ENCODE results near the gene LOC101059915.

The LOC101059915 gene

GRCh38 chrX:71667328-71668247, at the start of gene LOC101059915:
TSS of gene LOC101059915 (plus strand) at chrX:71667546.
- no peak for TF ChIP-seq YY1 (IDR thresholded peaks at IDR 0.05; ENCODE audit: insufficient read depth, insufficient read length)
- H3K36me3 ChIP-seq (ENCODE audit: insufficient read depth, insufficient read length, low read length) = no peaks in the 10 kb centered on the region
- H3K9me3 ChIP-seq (ENCODE audit: insufficient read depth, low read length) = no peaks in the 10 kb centered on the region; the same call in 1 of the 2 replicates
- H3K9ac ChIP-seq (ENCODE audit: insufficient read length, low read depth) = no peak within 1 kb of the TSS
- peaks cover 4% of the 10 kb centered on the region for H3K4me1 ChIP-seq (ENCODE audit: insufficient read depth, insufficient read length)
- no peak for DNase-seq (ENCODE audit: low read depth, low spot score)
- H3K4me3 ChIP-seq (ENCODE audit: insufficient read length, low read depth) = no peak within 1 kb of the TSS
- H3K27me3 ChIP-seq (ENCODE audit: insufficient read depth, insufficient read length) = peaks cover 5% of the 10 kb centered on the region

GRCh38 chrX:71617742-71618141, 49.6 kb upstream of the LOC101059915 start:
- no peak for TF ChIP-seq ZNF274 (IDR thresholded peaks at IDR 0.05; ENCODE audit: low read depth, low read length)
- TF ChIP-seq YY1 (IDR thresholded peaks at IDR 0.05; ENCODE audit: insufficient read depth, insufficient read length) = no peak
- TF ChIP-seq SUZ12 (IDR thresholded peaks at IDR 0.05; ENCODE audit: extremely low read depth, insufficient read depth, insufficient read length) = no peak
- H3K27me3 ChIP-seq (ENCODE audit: insufficient read depth, insufficient read length) = no peaks in the 10 kb centered on the region
- H3K4me3 ChIP-seq (ENCODE audit: insufficient read length, low read depth) = no peak overlapping the region
- no peak for DNase-seq (ENCODE audit: low read depth, low spot score)
- H3K9ac ChIP-seq (ENCODE audit: insufficient read length, low read depth) = no peak overlapping the region
- peaks cover 5% of the 10 kb centered on the region for H3K4me1 ChIP-seq (ENCODE audit: insufficient read depth, insufficient read length)
- H3K9me3 ChIP-seq (ENCODE audit: insufficient read depth, low read length) = no peaks in the 10 kb centered on the region
- peaks cover 1% of the 10 kb centered on the region for H3K36me3 ChIP-seq (ENCODE audit: insufficient read depth, insufficient read length, low read length)

- H3K4me1 ChIP-seq (ENCODE audit: insufficient read depth, insufficient read length) = peaks cover 8% of the 10 kb centered on the region
- H3K36me3 ChIP-seq (ENCODE audit: insufficient read depth, insufficient read length, low read length) = no peaks in the 10 kb centered on the region
- DNase-seq (ENCODE audit: low read depth, low spot score) = no peak
- no peaks in the 10 kb centered on the region for H3K27me3 ChIP-seq (ENCODE audit: insufficient read depth, insufficient read length)
- H3K9ac ChIP-seq (ENCODE audit: insufficient read length, low read depth) = no peak within 1 kb of the TSS
- TF ChIP-seq ZNF274 (IDR thresholded peaks at IDR 0.05; ENCODE audit: low read depth, low read length) (no peak), SUZ12 (IDR thresholded peaks at IDR 0.05; ENCODE audit: extremely low read depth, insufficient read depth, insufficient read length) (no peak), YY1 (IDR thresholded peaks at IDR 0.05; ENCODE audit: insufficient read depth, insufficient read length) (no peak)
- H3K4me3 ChIP-seq (ENCODE audit: insufficient read length, low read depth) = no peak within 1 kb of the TSS
- no peaks in the 10 kb centered on the region for H3K9me3 ChIP-seq (ENCODE audit: insufficient read depth, low read length)
These were observed 49.0 kb upstream of the LOC101059915 start, which contains the start of gene CXCR3 for GRCh38 chrX:71618303-71618721. TSS of gene CXCR3 (minus strand) at chrX:71618511. CDS start at chrX:71618449, 62 bp downstream.

- no peaks in the 10 kb centered on the region for H3K36me3 ChIP-seq (ENCODE audit: insufficient read depth, insufficient read length, low read length)
- H3K9ac ChIP-seq (ENCODE audit: insufficient read length, low read depth) = no peak overlapping the region
- H3K27me3 ChIP-seq (ENCODE audit: insufficient read depth, insufficient read length) = no peaks in the 10 kb centered on the region
- H3K4me1 ChIP-seq (ENCODE audit: insufficient read depth, insufficient read length) = peaks cover 8% of the 10 kb centered on the region
- no peak for TF ChIP-seq ZNF274 (IDR thresholded peaks at IDR 0.05; ENCODE audit: low read depth, low read length)
- TF ChIP-seq YY1 (IDR thresholded peaks at IDR 0.05; ENCODE audit: insufficient read depth, insufficient read length) = no peak
- TF ChIP-seq SUZ12 (IDR thresholded peaks at IDR 0.05; ENCODE audit: extremely low read depth, insufficient read depth, insufficient read length) = no peak
- no peaks in the 10 kb centered on the region for H3K9me3 ChIP-seq (ENCODE audit: insufficient read depth, low read length)
- no peak overlapping the region for H3K4me3 ChIP-seq (ENCODE audit: insufficient read length, low read depth)
- no peak for DNase-seq (ENCODE audit: low read depth, low spot score)
These were observed 48.6 kb upstream of the LOC101059915 start for GRCh38 chrX:71618787-71619186.

GRCh38 chrX:71619193-71619592, 48.2 kb upstream of the LOC101059915 start:
- Histone ChIP-seq H3K9me3 (ENCODE audit: insufficient read depth, low read length) (no peaks in the 10 kb centered on the region), H3K4me3 (ENCODE audit: insufficient read length, low read depth) (no peak overlapping the region), H3K9ac (ENCODE audit: insufficient read length, low read depth) (no peak overlapping the region), H3K27me3 (ENCODE audit: insufficient read depth, insufficient read length) (no peaks in the 10 kb centered on the region), H3K36me3 (ENCODE audit: insufficient read depth, insufficient read length, low read length) (no peaks in the 10 kb centered on the region), H3K4me1 (ENCODE audit: insufficient read depth, insufficient read length) (peaks cover 8% of the 10 kb centered on the region)
- DNase-seq (ENCODE audit: low read depth, low spot score) = no peak
- no peak for TF ChIP-seq SUZ12 (IDR thresholded peaks at IDR 0.05; ENCODE audit: extremely low read depth, insufficient read depth, insufficient read length)
- TF ChIP-seq ZNF274 (IDR thresholded peaks at IDR 0.05; ENCODE audit: low read depth, low read length) = no peak
- TF ChIP-seq YY1 (IDR thresholded peaks at IDR 0.05; ENCODE audit: insufficient read depth, insufficient read length) = no peak

GRCh38 chrX:71619986-71620385, 47.4 kb upstream of the LOC101059915 start:
- Histone ChIP-seq H3K4me3 (ENCODE audit: insufficient read length, low read depth) (no peak overlapping the region), H3K27me3 (ENCODE audit: insufficient read depth, insufficient read length) (no peaks in the 10 kb centered on the region), H3K36me3 (ENCODE audit: insufficient read depth, insufficient read length, low read length) (no peaks in the 10 kb centered on the region), H3K9me3 (ENCODE audit: insufficient read depth, low read length) (no peaks in the 10 kb centered on the region), H3K4me1 (ENCODE audit: insufficient read depth, insufficient read length) (peaks cover 8% of the 10 kb centered on the region), H3K9ac (ENCODE audit: insufficient read length, low read depth) (no peak overlapping the region)
- no peak for TF ChIP-seq YY1 (IDR thresholded peaks at IDR 0.05; ENCODE audit: insufficient read depth, insufficient read length)
- TF ChIP-seq SUZ12 (IDR thresholded peaks at IDR 0.05; ENCODE audit: extremely low read depth, insufficient read depth, insufficient read length) = no peak
- TF ChIP-seq ZNF274 (IDR thresholded peaks at IDR 0.05; ENCODE audit: low read depth, low read length) = no peak
- no peak for DNase-seq (ENCODE audit: low read depth, low spot score)

GRCh38 chrX:71621603-71622002, 45.7 kb upstream of the LOC101059915 start:
- Histone ChIP-seq H3K9ac (ENCODE audit: insufficient read length, low read depth) (no peak overlapping the region), H3K4me1 (ENCODE audit: insufficient read depth, insufficient read length) (peaks cover 8% of the 10 kb centered on the region), H3K27me3 (ENCODE audit: insufficient read depth, insufficient read length) (no peaks in the 10 kb centered on the region), H3K4me3 (ENCODE audit: insufficient read length, low read depth) (no peak overlapping the region), H3K9me3 (ENCODE audit: insufficient read depth, low read length) (no peaks in the 10 kb centered on the region), H3K36me3 (ENCODE audit: insufficient read depth, insufficient read length, low read length) (no peaks in the 10 kb centered on the region)
- DNase-seq (ENCODE audit: low read depth, low spot score) = no peak
- no peak for TF ChIP-seq YY1 (IDR thresholded peaks at IDR 0.05; ENCODE audit: insufficient read depth, insufficient read length)
- no peak for TF ChIP-seq ZNF274 (IDR thresholded peaks at IDR 0.05; ENCODE audit: low read depth, low read length)
- TF ChIP-seq SUZ12 (IDR thresholded peaks at IDR 0.05; ENCODE audit: extremely low read depth, insufficient read depth, insufficient read length) = no peak

Data from NT2/D1 (cell line).